HepG2 (cell line): ENCODE measurements around the gene VWC2L. TPM values are rescaled to one million over a fixed set of nuclear protein-coding genes. Genes with fewer than 3 reads are reported as not detected.

ENCODE experiments used
- ATAC-seq: fragments of 200-7000 bp; cut with Tn5 transposase; 3 replicates; pipeline ENCODE4 v1.9.1; 2020; ENCODE audit warnings: mild to moderate bottlenecking, moderate library complexity
- BruUV-seq: library from RNA; stranded (reverse); fragments of 400-500 nt; replicated peaks from 2 replicates; lab custom pipeline; 2021; lab: Mats Ljungman, UMichigan
- CTCF ChIA-PET: fragments of 300-600 bp; formaldehyde crosslinking; extraction: SDS; loops from one replicate; lab custom pipeline; 2021; ENCODE audit warnings: low total read pairs, inconsistent platforms, low intra/inter-chr PET ratio; lab: Yijun Ruan, JAX
- POLR2A ChIA-PET: fragments of 350-600 bp; sonication (Branson Sonifier 250); formaldehyde crosslinking; loops from one replicate; lab custom pipeline; 2020; ENCODE audit warnings: antibody characterized with exemption, inconsistent platforms; lab: Yijun Ruan, JAX
- DNase-seq: peaks from one replicate; pipeline ENCODE4 v3.0.0-alpha.2; 2015; ENCODE audit warnings: low spot score
- FAIRE-seq: peaks from 3 replicates; lab custom pipeline; 2011; peaks lifted over from hg19 to GRCh38; lab: Jason Lieb, UNC
- H2AFZ ChIP-seq: one replicate; pipeline ENCODE4 v1.6.1; 2011; ENCODE audit warnings: low read length, inconsistent platforms
- H3K27ac ChIP-seq: fragments of 300-600 bp; 3 replicates; pipeline ENCODE4 v1.8.0; 2011; ENCODE audit warnings: mixed run types, mild to moderate bottlenecking, mixed read lengths, low read length, inconsistent platforms; ENCODE audit not compliant: insufficient read depth; ENCODE audit errors: extremely low read length
- H3K27me3 ChIP-seq, 2 experiments: fragments of 200-600 bp in 1 of 2; 2 replicates in 1 of 2; 3 replicates in 1 of 2; pipeline versions ENCODE4 v1.6.0 to v1.8.0; 2011; ENCODE audit warnings: low read length in 2 of 2, mild to moderate bottlenecking in 2 of 2, moderate library complexity in 2 of 2, inconsistent platforms in 1 of 2; ENCODE audit not compliant: insufficient read depth in 2 of 2, control insufficient read depth in 1 of 2
- H3K36me3 ChIP-seq, 2 experiments: fragments of 200-600 bp in 1 of 2; replicated peaks in 1 of 2; 2 replicates in 1 of 2; 3 replicates in 1 of 2; pipeline versions ENCODE4 v1.5.1 to v1.8.0; 2011; ENCODE audit warnings: low read length in 2 of 2, inconsistent platforms in 1 of 2; ENCODE audit not compliant: insufficient read depth in 2 of 2, control insufficient read depth in 1 of 2
- H3K4me1 ChIP-seq: 2 replicates; pipeline ENCODE4 v1.5.1; 2012; ENCODE audit warnings: low read length, inconsistent platforms; ENCODE audit not compliant: insufficient read depth
- H3K4me2 ChIP-seq: 2 replicates; pipeline ENCODE4 v1.6.0; 2011; ENCODE audit warnings: low read depth, low read length, inconsistent platforms
- H3K4me3 ChIP-seq, 3 experiments: fragments of 200-600 bp in 1 of 3; sonication (generic), shearing (Covaris generic) in 1 of 3; replicated peaks in 1 of 3; 2 replicates each; pipeline ENCODE4 v1.5.1; 2011 to 2016; ENCODE audit warnings: low read length in 3 of 3, inconsistent platforms in 2 of 3, low read depth in 2 of 3, mild to moderate bottlenecking in 2 of 3, control low read depth in 1 of 3, mixed read lengths in 1 of 3; ENCODE audit not compliant: insufficient read depth in 1 of 3
- H3K79me2 ChIP-seq: one replicate; pipeline ENCODE4 v1.6.1; 2011; ENCODE audit warnings: low read length, inconsistent platforms; ENCODE audit not compliant: insufficient read depth
- H3K9ac ChIP-seq: 2 replicates; pipeline ENCODE4 v1.6.0; 2011; ENCODE audit warnings: mild to moderate bottlenecking, low read depth, low read length, inconsistent platforms; ENCODE audit not compliant: insufficient read depth
- H3K9me3 ChIP-seq: 2 replicates; pipeline ENCODE4 v1.5.1; 2012; ENCODE audit warnings: mild to moderate bottlenecking, low read length
- H4K20me1 ChIP-seq: 2 replicates; pipeline ENCODE4 v1.6.0; 2011; ENCODE audit warnings: inconsistent platforms, mild to moderate bottlenecking, low read length, moderate library complexity; ENCODE audit not compliant: insufficient read depth
- CBFB ChIP-seq: sonication (generic); formaldehyde crosslinking; IDR thresholded peaks from 2 replicates; pipeline ENCODE4 v1.4.0; 2020; ENCODE audit warnings: missing genetic modification reagents
- CEBPG ChIP-seq: IDR thresholded peaks from 2 replicates; pipeline ENCODE4 v1.6.1; 2016
- EED ChIP-seq: sonication (generic); formaldehyde crosslinking; IDR thresholded peaks from 2 replicates; pipeline ENCODE4 v1.5.0; 2020; ENCODE audit warnings: mild to moderate bottlenecking, missing genetic modification reagents
- GMEB2 ChIP-seq: IDR thresholded peaks from 2 replicates; pipeline ENCODE4 v1.6.1; 2016; ENCODE audit warnings: missing biosample characterization, missing genetic modification reagents, low read depth
- LCORL ChIP-seq, 2 experiments: fragments of 450-650 bp in 1 of 2; sonication (generic) in 1 of 2; formaldehyde crosslinking in 1 of 2; IDR thresholded peaks; 2 replicates each; pipeline versions ENCODE4 v1.5.0 to v1.6.1; 2017 to 2020; ENCODE audit warnings: antibody characterized with exemption in 1 of 2, missing genetic modification reagents in 1 of 2
- MIER2 ChIP-seq: IDR thresholded peaks from 2 replicates; pipeline ENCODE4 v1.6.1; 2016; ENCODE audit warnings: missing biosample characterization, missing genetic modification reagents
- SCMH1 ChIP-seq: sonication (generic); formaldehyde crosslinking; IDR thresholded peaks from 2 replicates; pipeline ENCODE4 v1.9.0; 2021; ENCODE audit warnings: missing genetic modification reagents, mild to moderate bottlenecking, borderline replicate concordance
- ZFP37 ChIP-seq: sonication (generic); formaldehyde crosslinking; IDR thresholded peaks from 2 replicates; pipeline ENCODE4 v1.4.0; 2020; ENCODE audit warnings: missing genetic modification reagents, borderline replicate concordance
- ZNF136 ChIP-seq: sonication (generic); formaldehyde crosslinking; IDR thresholded peaks from 2 replicates; pipeline ENCODE4 v1.8.1; 2022; ENCODE audit warnings: low read depth, mild to moderate bottlenecking, moderate library complexity, missing genetic modification reagents
- ZNF350 ChIP-seq: sonication (generic); formaldehyde crosslinking; IDR thresholded peaks from 2 replicates; pipeline ENCODE4 v1.4.0; 2020; ENCODE audit warnings: mild to moderate bottlenecking, low read depth, missing genetic modification reagents, borderline replicate concordance
- ZNF839 ChIP-seq: sonication (generic); formaldehyde crosslinking; IDR thresholded peaks from 2 replicates; pipeline ENCODE4 v1.4.0; 2020; ENCODE audit warnings: missing genetic modification reagents, mild to moderate bottlenecking, borderline replicate concordance
- ZNF850 ChIP-seq: sonication (generic); formaldehyde crosslinking; conservative IDR thresholded peaks from 2 replicates; pipeline ENCODE4 v1.9.0; 2021; ENCODE audit warnings: mild to moderate bottlenecking, missing genetic modification reagents
- ZSCAN20 ChIP-seq: sonication (generic); formaldehyde crosslinking; IDR thresholded peaks from 2 replicates; pipeline ENCODE4 v1.4.0; 2020; ENCODE audit warnings: missing genetic modification reagents, mild to moderate bottlenecking, borderline replicate concordance
- WGBS: methylation state at CpG from one replicate; pipeline ENCODE4 v1.1.6; 2017; ENCODE audit warnings: low lambda C conversion rate; 5-methylcytosine and 5-hydroxymethylcytosine counted together
- in situ Hi-C: cut with HindIII; loops from 2 replicates; pipeline ENCODE4 v1.10.0; 2017; ENCODE audit warnings: low pct_unique_long_range_greater_than_20kb; ENCODE audit not compliant: extremely low pct_ligation_motif_present
- intact Hi-C: fragments of 100-400 bp; cut with micrococcal nuclease; formaldehyde crosslinking; loops from one replicate; pipeline ENCODE4 v1.10.0; 2022; ENCODE audit not compliant: unreplicated experiment
- polyA plus RNA-seq, 8 experiments: library from polyadenylated mRNA; depleted of rRNA in 3 of 8; stranded (reverse) in 7 of 8; unstranded in 1 of 8; fragments of >200 nt; fragmentation: Illumina TruSeq in 4 of 8; extraction: Trizol in 4 of 8; gene quantifications; 2 replicates each; pipeline versions ENCODE4 v1.2.1 to v1.2.3, GENCODE V29; 2011 to 2016; ENCODE audit warnings: low read depth in 4 of 8, missing spikeins in 1 of 8, mixed read lengths in 1 of 8; ENCODE audit not compliant: insufficient read depth in 1 of 8
- total RNA-seq, 5 experiments: library from RNA; depleted of rRNA; stranded (reverse); fragments of >200 nt; fragmentation: Illumina TruSeq; extraction: Trizol; gene quantifications; 2 replicates each; pipeline ENCODE4 v1.2.3, GENCODE V29; 2016; ENCODE audit warnings: low read depth in 1 of 5
- TF ChIP-seq, protein P1 (sequence below): sonication (generic); formaldehyde crosslinking; IDR thresholded peaks from 2 replicates; pipeline ENCODE4 v1.4.0; 2020; ENCODE audit warnings: missing genetic modification reagents
- TF ChIP-seq, protein P2 (sequence below): sonication (generic); formaldehyde crosslinking; IDR thresholded peaks from 2 replicates; pipeline ENCODE4 v1.5.1; 2020; ENCODE audit warnings: mild to moderate bottlenecking, missing genetic modification reagents, borderline replicate concordance
- TF ChIP-seq, protein P3 (sequence below): sonication (generic); formaldehyde crosslinking; IDR thresholded peaks from 2 replicates; pipeline ENCODE4 v1.5.0; 2020; ENCODE audit warnings: mild to moderate bottlenecking, missing genetic modification reagents

The VWC2L gene
- total and polyA plus RNA-seq, 2 of the 13 experiments (the other 11 are each of a cell fraction or from before 2014, with no cell fraction given): not detected

DNA sequence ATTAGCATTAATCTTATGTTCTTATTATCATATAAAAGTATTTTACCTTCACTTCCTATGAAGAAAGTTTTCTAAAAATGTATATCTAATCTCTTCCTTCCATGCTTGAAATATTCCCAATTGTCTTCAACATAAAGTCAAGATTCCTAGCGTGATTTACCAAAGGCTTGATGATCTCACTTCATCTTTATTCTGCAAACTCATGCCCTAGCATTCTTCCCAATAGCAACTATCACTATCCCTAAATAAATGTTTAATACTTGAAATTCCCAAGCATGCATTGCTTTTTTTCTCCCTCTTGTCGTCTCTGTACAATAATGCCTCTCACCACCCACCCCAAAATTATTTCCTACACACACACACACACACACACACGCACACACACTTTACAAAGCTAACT lies 125.8 kb downstream of the VWC2L start:
- no peak for DNase-seq
- no TSS peak for BruUV-seq
- ChIA-PET POLR2A (no interaction called here), CTCF (no interaction called here)
- H3K27me3 ChIP-seq: no peaks in the 10 kb centered on the region
- ATAC-seq: no peak
- no peaks in the 10 kb centered on the region for H3K9me3 ChIP-seq
- TF ChIP-seq ZNF839 (no peak), ZNF350 (no peak), ZNF136 (no peak), SCMH1 (CRISPR knock-in tag) (no peak), MIER2 (CRISPR knock-in tag) (no peak), ZNF850 (CRISPR knock-in tag) (no peak), LCORL (IDR thresholded peaks at IDR 0.05) (no peak), LCORL (CRISPR knock-in tag; IDR thresholded peaks at IDR 0.05) (no peak), CBFB (CRISPR knock-in tag) (no peak), ZSCAN20 (no peak), CEBPG (no peak), GMEB2 (CRISPR knock-in tag) (no peak), EED (no peak), ZFP37 (CRISPR knock-in tag) (no peak)
- TF ChIP-seq, protein P1, sequence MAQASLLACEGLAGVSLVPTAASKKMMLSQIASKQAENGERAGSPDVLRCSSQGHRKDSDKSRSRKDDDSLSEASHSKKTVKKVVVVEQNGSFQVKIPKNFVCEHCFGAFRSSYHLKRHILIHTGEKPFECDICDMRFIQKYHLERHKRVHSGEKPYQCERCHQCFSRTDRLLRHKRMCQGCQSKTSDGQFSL (CRISPR knock-in tag): no peak
- TF ChIP-seq, protein P2, sequence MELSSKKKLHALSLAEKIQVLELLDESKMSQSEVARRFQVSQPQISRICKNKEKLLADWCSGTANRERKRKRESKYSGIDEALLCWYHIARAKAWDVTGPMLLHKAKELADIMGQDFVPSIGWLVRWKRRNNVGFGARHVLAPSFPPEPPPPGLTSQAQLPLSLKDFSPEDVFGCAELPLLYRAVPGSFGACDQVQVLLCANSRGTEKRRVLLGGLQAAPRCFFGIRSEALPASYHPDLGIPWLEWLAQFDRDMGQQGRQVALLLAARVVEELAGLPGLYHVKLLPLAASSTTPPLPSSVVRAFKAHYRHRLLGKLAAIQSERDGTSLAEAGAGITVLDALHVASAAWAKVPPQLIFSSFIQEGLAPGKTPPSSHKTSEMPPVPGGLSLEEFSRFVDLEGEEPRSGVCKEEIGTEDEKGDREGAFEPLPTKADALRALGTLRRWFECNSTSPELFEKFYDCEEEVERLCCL (CRISPR knock-in tag): no peak
- TF ChIP-seq, protein P3, sequence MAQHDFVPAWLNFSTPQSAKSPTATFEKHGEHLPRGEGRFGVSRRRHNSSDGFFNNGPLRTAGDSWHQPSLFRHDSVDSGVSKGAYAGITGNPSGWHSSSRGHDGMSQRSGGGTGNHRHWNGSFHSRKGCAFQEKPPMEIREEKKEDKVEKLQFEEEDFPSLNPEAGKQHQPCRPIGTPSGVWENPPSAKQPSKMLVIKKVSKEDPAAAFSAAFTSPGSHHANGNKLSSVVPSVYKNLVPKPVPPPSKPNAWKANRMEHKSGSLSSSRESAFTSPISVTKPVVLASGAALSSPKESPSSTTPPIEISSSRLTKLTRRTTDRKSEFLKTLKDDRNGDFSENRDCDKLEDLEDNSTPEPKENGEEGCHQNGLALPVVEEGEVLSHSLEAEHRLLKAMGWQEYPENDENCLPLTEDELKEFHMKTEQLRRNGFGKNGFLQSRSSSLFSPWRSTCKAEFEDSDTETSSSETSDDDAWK (CRISPR knock-in tag): no peak
- in situ Hi-C loops (no loop called here), intact Hi-C loops (no loop called here)
- no peak overlapping the region for H3K4me2 ChIP-seq
- no peak for FAIRE-seq
- H3K79me2 ChIP-seq: no peaks in the 10 kb centered on the region
- H3K4me1 ChIP-seq: no peaks in the 10 kb centered on the region
- no peak overlapping the region for H2AFZ ChIP-seq
- H3K27ac ChIP-seq: no peak overlapping the region
- 4% methylated on average over 3 of the region's 3 CpGs for WGBS
- no peak overlapping the region for H3K9ac ChIP-seq
- no peaks in the 10 kb centered on the region for H3K36me3 ChIP-seq
- H3K4me3 ChIP-seq: no peak overlapping the region
- H4K20me1 ChIP-seq: no peaks in the 10 kb centered on the region
